Suprapubic skin (tissue), 4 donors: ENCODE results near the gene CDK8.
A peak's percentile ranks its signal among the peaks of the same experiment; 100 is the strongest.

Experiments
- CTCF ChIP-seq, 2 donors: fragments of 200-600 bp in 1 of 2; fragments of 450-650 bp in 1 of 2; sonication (generic) in 1 of 2; IDR thresholded peaks; one replicate each; pipeline ENCODE4 v1.5.1; 2016 to 2019; ENCODE audit warnings: antibody characterized with exemption in 2 of 2, mild to moderate bottlenecking in 1 of 2, moderate library complexity in 1 of 2
- POLR2A ChIP-seq, 2 donors: fragments of 450-650 bp; IDR thresholded peaks; one replicate each; pipeline ENCODE4 v1.6.1; 2017; ENCODE audit warnings: antibody characterized with exemption in 2 of 2, mild to moderate bottlenecking in 2 of 2, moderate library complexity in 2 of 2
- POLR2AphosphoS5 ChIP-seq, 3 donors: sonication (generic); formaldehyde crosslinking; IDR thresholded peaks; one replicate each; pipeline ENCODE4 v1.6.1; 2017; ENCODE audit warnings: antibody characterized with exemption in 3 of 3

- TF ChIP-seq POLR2A (IDR thresholded peaks at IDR 0.05) (no peak), CTCF (IDR thresholded peaks at IDR 0.05) (no peak), POLR2AphosphoS5 (IDR thresholded peaks at IDR 0.05) (peak in 1 of 3 donors; percentile 34)
Measured at GRCh38 chr13:26253787-26254582, at the start of gene CDK8.
